Measurements from ENCODE around the gene METTL22.
"Not testable (repeated sequence)": the region's sequence is repeated elsewhere in the genome, so short reads cannot be mapped to it uniquely, and the experiment has no call there.

Gene METTL22

DNA sequence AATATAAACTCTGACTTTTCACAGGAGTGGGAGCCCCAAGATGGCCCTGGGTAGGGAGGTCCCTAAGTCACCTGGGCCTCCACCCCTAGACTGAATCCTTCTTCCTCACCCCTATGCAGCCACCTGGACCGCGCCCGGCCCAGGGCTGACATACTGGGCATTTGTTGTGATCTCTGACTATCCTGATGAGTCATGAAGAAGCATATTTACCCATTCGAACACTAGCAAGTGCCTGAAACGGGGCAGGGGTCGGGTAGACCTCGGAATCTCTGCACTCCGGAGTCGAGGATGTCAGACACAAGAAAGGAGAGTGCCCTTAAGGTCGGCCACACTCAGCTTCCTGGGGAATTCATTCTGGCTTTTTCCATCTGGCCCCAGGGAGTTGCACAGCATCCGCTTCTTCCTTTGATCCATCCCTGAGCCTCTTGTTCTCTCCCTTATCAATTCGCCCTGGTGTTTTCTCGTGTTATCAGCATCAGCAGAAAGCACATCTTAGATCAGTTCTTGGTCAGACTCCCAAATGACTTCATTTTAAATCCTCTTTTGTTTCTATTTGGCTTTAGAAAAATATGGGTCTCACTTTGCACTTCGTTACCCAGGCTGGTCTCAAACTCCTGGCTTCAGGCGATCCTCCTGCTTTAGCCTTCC is 10.4 kb downstream of the METTL22 start:
- DNase-seq (ENCODE audit: low read depth in 2 of 2): no peak

DNA sequence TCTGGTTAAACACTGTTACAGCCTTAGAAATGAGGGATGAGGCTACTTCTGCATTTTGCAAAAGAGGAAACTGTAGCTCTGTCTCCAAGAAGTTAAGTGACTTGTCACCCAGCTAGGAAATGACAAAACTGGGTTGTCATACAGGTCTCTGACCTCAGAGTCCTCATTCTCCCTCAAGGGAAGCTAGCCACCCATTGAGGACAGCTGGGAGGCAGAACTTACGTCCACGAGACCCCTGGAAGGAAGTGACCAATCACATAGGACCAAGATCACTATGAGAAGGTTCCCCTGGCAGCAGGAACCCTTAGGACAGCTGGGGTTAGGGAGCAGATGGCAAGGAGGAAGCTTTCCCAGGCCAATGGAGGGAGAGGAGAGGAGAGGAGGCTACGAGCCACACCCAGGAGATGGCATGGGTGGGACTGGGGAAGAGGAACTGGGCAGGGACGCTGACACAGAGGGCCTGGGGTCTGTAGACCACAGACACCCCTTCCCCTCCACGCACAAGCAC is 11.2 kb downstream of the METTL22 start:
- DNase-seq (ENCODE audit: low read depth in 2 of 2): no peak

DNA sequence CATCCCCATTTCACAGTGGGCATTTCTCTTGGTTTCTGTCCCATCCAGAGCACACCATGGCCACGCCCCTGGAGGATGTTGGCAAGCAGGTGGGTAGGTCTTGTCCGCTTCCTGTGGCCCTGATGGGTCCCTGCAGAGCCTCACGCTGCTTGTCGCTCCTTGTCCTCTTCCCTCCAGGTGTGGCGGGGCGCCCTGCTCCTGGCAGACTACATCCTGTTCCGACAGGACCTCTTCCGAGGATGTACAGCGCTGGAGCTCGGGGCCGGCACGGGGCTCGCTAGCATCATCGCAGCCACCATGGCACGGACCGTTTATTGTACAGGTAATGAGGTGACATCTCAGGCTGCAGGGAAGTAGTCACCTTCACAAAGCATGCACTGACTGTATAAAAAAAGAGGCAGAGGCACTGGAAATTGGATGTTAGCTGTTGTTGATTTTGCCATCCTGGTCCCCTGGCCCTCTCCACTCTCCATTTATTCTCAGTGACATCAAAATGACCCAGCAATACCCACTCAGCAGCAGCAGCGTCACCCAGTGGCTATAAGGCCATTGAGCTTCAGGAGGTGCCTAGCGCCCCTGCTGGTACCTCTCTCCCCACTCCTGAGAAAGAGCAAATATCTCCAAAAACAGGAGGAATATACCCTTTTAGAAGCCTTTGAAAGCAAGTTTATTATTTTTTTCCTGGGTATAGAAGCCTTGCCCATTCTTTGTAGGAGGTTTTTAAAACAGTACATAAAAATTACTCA is 13.7 kb downstream of the METTL22 start:
- DNase-seq (ENCODE audit: low read depth in 2 of 2): no peak

DNA sequence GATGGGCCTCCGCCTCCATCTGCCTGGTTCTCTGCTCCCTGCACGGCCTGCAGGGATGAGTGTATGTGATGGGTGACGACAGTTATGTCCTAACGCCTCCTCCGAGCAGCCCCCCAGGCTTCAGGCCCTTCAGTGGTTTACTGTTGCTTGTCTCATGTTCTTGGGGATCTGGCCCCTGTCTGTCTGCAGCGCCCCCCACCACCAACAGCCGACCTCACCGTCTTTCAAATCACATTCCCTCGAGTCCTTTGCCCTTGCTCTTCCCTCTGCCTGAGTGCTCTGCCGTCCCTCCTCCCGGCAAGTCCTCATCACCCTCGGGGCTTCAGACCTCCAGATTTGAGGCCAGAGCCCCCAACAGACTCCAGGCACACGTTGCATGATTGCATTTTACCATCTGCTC is 18.2 kb downstream of the METTL22 start:
- no peak for DNase-seq (ENCODE audit: low read depth in 2 of 2)

DNA sequence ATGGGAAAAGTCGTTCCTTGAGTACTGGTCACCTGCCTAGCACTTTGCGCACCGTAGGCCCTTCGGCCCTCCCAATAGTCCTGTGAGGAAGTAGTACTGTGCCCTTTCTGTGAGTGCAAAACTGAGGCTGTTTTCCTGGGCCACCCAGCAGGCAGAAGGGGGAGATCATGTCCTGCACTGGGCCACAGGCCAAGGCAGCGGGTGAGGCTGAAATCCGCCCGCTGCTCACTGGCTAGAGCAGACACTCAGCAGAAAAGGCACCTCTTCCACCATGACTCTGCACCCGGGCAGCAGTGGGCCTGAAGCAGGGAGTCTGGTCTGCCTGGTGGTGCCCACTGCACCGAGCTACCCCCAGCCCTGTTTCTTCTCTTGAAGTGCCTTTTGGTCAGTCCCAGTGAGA is 20.2 kb downstream of the METTL22 start:
- DNase-seq (ENCODE audit: low read depth in 2 of 2): no peak

DNA sequence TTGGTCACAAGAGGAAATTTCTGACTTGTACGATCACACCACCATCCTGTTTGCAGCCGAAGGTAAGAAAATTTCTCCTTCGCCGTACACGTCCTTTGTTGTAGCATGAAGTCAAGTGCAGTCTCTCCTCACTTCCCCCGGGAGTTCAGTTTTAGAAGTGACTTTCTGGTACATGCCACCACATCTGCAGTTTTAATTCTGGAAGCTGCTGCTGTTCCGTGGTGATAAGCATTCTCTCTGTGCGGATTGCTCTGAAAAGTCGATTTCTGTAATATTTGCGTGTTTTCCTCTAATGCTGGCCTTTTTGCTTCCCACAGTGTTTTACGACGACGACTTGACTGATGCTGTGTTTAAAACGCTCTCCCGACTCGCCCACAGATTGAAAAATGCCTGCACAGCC is 20.6 kb downstream of the METTL22 start:
- DNase-seq (ENCODE audit: low read depth in 2 of 2): no peak

DNA sequence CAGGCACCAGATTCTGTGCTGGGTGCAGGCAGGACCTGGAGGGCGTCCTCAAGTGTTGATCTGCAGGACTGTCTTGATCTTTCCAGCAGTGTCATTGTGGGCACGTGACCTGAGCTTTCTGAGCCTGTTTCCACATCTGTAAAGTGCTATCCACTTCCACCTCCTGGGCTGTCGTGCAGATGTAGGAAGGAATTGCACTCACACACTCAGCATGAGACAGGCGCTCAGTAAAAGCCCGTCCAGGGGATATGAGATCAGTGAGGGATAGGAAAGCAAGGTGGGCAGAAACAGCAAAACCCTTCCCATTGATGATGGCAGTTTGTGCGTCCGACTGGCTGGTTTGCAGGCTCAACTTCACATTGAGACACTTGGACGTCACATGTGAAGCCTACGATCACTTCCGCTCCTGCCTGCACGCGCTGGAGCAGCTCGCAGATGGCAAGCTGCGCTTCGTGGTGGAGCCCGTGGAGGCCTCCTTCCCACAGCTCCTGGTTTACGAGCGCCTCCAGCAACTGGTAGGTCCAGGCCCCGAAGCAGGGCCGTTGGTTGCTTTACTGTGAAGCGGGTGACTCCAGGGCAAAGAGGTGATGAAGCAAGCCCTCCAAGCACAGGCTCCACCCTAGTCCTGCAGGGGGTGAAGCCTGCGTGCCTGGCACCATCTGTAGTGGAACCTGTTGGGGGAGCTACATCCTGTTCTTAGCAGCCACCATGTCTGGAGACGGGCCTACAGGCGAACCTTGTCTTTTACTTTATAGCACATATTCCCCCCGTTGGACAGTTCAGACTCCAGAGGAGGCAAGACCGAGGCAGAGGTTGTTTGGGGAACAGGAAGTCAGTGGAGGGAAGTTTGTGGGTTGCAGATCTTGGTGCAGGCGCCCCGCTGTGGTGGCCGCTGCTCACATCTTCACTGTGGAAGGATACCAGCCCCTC is 23.0 kb downstream of the METTL22 start:
- DNase-seq (ENCODE audit: low read depth in 2 of 2): no peak

DNA sequence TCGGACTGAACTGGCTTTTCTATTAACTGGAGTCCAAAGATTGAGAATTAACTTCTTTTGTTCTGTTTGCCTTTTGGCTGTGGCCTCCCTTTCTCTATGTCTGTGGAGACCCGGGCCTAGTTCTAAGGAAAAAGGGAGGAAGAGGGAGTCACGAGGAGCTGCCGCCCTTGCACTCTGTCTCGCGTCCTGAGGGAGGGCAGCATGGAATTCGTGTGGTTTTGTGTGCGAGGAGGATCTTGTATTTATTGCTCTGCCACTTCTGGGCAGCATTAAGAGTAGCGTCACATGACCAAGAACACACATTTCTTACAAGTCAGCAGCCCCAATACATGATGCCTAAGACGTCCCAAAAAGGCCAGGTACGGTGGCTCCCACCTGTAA is 23.6 kb downstream of the METTL22 start:
- no peak for DNase-seq (ENCODE audit: low read depth in 2 of 2)

DNA sequence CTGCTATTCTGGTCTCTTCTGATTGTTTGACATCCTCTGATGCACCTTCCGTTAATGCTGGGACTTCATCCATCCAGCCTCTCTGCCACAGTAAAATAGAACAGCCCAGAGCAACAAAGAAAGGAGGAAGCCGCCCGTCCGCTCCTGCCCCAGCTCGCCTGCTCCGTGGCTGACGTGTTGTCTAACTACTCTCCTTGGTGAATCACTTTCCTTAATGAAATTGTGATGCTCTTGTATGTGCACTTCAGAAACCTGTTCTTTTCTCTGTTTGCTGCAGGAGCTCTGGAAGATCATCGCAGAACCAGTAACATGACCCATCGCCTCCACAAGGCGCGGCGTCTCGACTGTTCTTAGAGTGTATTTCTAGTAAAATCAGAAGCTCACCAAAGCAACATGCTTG is 24.3 kb downstream of the METTL22 start:
- no peak for DNase-seq (ENCODE audit: low read depth in 2 of 2)

DNA sequence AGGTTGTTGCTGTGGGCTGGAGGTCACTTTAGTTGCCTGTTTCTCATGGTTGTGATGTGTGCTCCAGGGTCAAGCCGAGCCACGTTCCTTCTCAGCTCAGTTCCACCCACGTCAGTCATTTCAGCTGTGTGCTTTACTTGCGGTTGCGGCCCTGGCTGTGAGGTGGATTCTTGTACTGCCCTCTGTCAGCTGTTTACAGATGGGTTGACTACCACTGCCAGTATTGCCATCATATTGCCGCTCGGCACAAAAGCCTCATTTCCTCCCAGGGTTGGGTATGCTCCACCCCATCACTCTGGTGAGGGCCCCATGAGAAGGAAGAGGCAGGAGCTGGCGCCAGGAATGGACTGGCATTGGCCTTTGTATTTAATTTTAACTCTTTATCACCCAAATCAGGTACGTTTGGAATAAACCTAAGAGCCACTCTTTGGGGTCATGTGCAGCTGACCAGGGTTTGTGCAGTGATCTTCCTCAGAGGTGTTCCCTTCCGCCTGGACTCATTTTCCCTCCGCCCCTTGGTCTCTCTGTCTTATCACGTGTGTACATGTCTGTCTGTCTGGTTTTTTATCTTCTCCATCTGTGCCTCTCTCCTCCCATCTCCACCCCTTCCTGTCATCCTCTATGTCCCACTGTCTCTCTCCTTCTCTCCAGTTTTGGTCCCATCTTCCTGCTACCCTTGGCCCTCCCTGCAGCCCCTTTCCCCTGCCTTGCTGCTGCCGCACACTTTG is 25.0 kb downstream of the METTL22 start:
- DNase-seq (ENCODE audit: low read depth in 2 of 2): no peak

DNA sequence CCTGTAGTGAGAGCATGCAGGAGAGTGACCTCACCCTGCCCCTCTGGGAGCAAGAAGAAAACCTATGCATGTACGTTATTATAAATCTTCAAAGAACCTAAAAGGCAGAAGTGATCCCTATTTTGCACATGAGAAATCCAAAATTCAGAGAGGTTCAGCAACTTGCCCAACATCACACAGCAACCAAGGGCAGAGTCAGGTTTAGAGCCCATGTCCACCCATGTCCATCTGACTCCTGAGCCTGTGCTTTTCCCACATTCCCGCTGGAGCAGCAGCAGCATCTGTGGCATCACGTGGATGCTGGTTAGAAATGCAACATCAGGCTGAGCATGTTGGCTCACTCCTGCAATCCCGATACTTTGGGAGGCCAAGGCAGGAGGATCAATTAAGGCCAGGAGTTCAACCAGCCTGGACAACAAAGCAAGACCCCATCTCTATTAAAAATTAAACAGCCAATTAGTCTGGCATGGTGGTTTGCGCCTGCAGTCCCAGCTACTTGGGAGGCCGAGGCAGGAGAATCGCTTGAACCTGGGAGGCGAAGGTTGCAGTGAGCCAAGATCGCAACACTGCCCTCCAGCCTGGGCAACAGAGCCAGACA is 26.3 kb downstream of the METTL22 start:
- DNase-seq (ENCODE audit: low read depth in 2 of 2): no peak

DNA sequence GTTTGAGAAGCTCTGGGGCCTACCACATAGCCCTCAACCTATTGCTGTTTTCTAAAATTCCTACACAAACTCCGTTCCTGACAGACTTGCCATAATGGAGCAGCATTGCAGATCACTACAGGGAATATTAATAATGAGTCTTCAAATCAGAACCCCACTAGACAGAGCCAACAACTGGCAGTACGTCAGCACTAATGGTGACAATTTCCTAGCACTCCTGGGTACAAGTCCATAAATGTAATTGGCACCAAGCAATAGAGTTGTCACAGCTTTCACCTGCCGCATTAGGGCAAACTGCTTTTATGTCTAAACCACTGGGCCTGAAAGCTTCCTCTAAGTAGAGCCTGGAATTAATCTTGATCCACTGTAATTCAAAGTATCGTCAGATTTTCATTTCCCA is 27.4 kb downstream of the METTL22 start:
- no peak for DNase-seq (ENCODE audit: low read depth in 2 of 2)

DNA sequence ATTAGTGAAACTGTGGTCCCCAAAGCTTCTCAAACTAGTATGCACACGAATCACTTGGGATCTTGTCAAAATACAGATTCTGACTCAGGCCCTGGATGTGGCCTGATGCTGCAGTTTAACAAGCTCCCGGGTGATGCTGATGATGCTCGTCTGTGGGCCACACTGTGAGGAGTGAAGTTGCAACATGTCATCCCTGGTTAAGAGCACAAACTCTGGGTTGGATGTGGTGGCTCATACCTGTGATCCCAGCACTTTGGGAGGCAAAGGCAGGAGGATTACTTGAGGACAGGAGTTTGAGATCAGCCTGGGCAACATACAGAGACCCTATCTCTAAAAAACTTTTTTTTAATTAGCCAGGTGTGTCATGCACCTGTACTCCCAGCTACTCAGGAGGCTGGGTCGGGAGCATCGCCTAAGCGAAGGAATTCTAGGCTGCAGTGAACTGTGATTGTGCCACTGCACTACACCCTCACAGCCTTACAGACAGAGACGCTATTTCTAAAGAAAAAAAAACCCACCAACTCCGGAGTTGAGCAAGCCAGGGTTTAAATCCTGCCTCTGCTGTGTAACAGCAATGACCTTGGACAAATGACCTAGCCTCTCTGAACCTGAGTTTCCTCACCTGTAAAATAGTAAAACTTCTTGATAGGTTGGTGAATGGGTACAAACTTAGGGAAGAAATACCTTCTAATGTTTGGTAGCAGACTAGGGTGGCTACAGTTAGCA is 28.5 kb downstream of the METTL22 start:
- DNase-seq (ENCODE audit: low read depth in 2 of 2): no peak

DNA sequence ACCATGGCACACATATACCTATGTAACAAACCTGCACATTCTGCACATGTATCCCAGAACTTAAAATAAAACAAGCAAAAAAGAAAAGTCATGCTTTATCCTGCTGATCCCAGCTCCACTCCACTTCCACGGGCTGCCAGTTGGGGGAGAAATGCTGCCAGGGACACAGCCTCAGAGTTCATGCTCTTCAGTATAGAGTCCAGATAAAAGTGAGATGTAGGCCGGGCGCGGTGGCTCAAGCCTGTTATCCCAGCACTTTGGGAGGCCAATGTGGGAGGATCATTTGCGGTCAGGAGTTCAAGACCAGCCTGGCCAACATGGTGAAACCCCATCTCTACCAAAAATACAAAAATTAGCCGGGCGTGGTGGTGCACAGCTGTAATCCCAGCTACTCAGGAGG is 30.5 kb downstream of the METTL22 start:
- DNase-seq (ENCODE audit: low read depth in 2 of 2): not testable (repeated sequence)

DNA sequence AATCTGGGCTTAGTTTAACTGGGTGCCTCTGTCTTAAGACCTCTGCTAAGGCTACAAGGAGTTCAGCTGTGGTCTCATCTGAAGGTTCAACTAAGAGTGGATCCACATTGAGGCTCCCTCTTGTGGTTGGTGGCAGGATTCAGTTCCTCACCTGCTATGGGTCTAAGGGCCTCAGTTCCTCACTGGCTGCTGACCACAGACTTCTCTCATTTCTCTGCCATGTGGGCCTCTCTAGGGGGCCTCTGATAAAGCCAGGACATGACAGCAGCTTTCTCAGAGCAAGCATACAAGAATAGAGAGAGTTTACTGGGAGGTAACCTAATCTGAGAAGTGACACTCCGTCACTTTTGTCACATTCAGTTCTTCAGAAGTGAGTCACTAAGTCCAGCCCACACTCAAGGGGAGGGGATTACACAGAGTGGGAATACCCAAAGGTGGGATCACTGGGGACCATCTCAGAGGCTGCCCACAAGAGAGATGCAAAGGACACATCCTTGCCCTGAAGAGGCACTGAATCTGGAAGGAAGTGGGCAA is 33.8 kb downstream of the METTL22 start:
- no peak for DNase-seq (ENCODE audit: low read depth in 2 of 2)

DNA sequence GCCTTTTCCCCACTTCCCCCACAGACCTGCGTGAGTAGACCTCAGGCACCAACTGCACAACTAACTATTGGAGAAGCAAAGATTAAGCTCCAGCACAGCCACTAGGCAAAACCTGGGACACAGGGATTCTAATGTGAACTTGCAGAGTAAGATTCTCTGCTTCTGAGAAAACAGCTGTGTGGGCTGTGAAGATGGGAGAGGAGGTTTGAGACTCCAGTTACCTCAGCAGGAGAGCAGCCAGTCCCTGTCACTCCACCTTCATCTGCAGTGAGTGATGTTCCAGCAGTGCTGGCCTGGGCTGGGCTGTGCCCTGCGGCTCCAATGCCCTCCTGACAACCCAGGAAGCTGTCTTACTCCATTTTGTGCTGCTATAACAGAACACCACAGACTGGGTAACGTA is 34.9 kb downstream of the METTL22 start:
- DNase-seq (ENCODE audit: low read depth in 2 of 2): no peak

DNA sequence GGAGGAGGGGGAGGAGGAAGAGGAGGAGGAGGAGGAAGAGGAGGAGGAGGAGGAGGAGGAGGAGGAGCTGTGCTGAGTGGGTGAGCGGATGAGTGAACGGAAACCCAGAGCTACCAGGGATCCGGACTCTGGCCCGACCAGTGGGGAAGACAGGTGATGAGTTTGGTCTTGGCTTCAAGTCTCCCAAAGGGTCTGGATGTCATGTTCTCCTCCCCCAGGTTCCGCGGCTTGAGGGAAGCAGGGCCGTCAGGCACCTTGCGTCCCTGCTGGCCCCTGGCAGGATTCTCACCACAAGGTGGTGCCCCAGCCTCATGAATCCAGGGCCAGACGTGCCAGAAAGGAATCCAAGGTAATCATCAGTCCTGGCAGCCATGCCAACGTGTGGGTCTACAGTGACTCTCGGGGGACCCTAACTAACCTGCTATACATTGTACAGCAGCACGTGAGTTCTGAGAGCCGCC is 39.4 kb downstream of the METTL22 start:
- DNase-seq (ENCODE audit: low read depth in 2 of 2): no peak

DNA sequence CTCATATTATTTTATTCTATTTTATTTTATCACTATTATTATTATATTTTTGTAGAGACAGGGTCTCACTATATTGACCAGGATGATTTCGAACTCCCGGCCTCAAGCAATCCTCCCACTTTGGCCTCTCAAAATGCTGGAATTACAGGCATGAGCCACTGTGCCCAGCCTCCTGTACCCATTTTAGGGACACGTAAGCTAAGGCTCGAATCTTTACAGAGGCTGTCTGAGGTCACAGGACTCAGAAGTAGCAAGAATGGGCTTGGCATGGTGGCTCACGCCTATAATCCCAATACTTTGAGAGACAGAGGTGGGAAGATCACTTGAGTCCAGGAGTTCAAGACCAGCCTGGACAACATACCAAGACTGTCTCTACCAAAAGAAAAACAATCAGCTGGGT is 40.2 kb downstream of the METTL22 start:
- DNase-seq (ENCODE audit: low read depth in 2 of 2): no peak

DNA sequence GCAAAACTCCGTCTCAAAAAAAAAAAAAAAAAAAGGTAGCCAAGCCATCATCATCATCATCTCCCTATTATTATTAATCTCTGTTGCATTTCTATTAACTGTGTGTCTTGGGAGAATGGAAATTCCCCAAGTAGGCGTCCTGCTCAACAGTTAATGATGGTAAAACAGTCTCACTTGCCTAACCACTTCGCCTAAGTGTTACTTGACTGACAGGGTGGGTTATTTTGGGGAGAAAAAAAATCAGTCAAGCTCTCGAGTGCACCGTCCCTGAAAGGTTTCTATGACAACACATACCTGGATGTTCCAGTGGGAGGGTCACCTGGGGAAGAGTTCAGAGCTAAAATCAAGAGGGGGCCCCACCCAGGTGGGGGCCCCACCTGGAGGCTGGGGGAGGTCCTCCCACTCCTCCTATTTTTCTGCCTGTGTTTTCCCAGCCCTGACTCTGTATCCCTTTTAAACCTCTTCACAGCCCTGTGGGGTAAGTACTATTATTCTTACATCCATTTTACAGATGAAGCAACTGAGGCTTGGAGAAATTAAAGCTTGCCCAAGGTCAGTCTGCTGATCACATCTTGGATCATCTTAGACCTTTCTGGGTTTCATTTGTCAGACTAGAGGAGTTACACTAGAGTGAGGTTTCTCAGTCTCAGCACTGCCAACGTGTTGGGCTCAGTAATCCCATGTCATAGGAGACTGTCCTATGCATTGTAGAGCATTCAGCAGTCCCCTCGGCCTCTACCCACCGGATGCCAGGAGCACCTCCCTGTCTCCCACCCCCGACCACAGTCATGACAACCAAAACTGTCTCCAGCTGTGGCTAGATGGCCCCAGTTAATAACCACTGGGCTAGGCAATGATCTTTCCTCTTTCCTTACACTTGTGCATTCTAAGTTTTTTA is 41.9 kb downstream of the METTL22 start:
- DNase-seq (ENCODE audit: low read depth in 2 of 2): no peak

All from stimulated activated CD8-positive, alpha-beta memory T cell treated with anti-CD3 and anti-CD28 coated beads, Interleukin-7, amount 100 ng/mL, for 1 hour (primary cell).